ENCODE results near the gene HOGA1.
"Not testable (repeated sequence)": the region's sequence is repeated elsewhere in the genome, so short reads cannot be mapped to it uniquely, and the experiment has no call there.

The HOGA1 gene

GRCh38 chr10:97644936-97645335, 60.7 kb downstream of the HOGA1 start:
- DNase-seq (ENCODE audit: low read depth in 1 of 2, low spot score in 1 of 2): no peak

GRCh38 chr10:97647556-97647955, 63.4 kb downstream of the HOGA1 start:
- no peak for DNase-seq (ENCODE audit: low read depth in 1 of 2, low spot score in 1 of 2)

DNA sequence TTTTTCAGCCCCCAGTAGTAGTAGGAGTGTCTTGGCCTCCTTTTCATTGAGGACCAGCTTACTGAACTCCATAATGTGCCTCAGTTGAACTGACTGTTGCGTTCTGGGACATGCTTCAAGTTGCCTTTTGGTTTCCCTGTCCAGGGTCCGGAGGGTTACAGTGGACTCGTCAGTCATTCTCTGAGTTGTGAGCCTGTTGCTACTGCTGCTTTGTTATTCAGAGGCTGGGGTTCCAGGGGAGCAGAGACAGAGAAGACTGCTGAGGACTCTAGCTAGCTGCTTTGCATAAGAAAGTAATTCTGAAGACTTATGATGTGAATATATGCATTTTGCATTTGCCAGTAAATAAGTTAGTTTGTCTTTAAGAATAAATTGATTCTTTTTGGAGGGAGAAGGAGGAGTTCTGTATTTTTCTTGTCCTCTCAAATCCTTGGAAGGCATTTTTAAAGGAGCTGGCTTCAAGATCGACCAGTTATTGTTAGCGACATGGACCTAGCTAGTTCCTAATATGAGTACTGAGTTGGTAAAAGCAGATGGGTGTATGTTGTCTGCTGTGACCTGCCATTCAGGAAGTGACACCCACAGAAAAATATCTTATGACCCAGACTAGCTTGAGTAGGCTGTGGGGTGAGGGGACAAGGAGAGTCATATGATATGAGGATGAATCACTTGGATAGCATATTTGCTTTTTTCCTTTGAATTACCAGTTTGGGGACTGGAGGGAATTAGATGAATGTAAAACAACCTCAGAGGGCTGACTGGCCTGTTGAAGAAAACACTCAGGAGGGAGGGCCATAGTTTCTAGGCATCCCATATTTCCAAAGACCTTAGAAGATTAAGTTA, 64.6 kb downstream of the HOGA1 start:
- DNase-seq (ENCODE audit: low read depth in 1 of 2, low spot score in 1 of 2): no peak

DNA sequence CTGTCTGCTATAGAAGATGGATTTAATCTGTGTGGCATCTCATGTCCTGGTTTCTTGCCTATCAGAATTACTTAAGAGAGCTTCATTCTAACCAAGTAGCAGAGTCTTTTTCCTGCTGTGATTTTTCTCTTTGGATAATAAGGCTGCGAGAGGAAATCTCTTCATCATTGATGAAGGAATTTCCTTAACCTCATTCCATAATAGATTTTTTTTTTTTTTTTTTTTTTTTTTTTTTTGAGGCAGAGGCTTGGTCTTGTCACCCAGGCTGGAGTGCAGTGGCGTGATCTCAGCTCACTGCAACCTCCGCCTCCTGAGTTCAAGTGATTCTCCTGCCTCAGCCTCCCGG, 65.2 kb downstream of the HOGA1 start:
- not testable (repeated sequence) for DNase-seq (ENCODE audit: low read depth in 1 of 2, low spot score in 1 of 2)

DNA sequence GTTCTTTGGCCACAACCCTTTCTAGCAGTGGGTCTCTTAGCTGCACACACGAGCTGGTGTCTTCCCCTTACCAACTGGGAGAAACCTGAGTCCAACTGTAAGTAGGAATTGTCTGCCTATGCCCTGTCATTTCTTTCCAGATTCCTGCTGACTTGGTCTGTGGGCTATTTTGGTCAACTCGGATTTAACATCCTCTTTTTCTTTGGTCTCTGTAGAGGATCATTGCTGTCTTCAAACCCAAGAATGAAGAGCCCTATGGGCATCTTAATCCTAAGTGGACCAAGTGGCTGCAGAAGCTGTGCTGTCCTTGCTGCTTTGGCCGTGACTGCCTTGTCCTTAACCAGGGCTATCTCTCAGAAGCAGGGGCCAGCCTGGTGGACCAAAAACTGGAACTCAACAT, 66.5 kb downstream of the HOGA1 start:
- DNase-seq (ENCODE audit: low read depth in 1 of 2, low spot score in 1 of 2): no peak

DNA sequence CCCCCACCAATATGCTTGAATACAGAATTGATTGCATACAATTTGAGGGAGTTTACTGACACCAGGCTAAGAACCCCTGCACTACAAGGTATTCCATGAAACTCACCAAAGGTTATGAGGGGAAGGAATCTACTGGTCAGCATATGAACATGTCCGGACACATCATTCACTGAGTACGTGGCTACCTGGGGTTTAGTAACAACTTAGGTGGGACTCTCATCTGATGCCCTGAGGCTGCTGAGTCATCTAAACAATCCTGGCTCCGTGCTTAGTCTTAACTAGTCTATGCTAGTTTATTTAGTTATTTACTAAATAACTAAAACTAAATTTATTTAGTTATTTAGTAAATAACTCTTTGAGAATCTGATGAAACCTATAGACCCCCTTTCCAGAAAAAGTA, 67.6 kb downstream of the HOGA1 start:
- DNase-seq (ENCODE audit: low read depth in 1 of 2, low spot score in 1 of 2): no peak

GRCh38 chr10:97656777-97657176, 72.6 kb downstream of the HOGA1 start:
- DNase-seq (ENCODE audit: low read depth in 1 of 2, low spot score in 1 of 2): no peak

DNA sequence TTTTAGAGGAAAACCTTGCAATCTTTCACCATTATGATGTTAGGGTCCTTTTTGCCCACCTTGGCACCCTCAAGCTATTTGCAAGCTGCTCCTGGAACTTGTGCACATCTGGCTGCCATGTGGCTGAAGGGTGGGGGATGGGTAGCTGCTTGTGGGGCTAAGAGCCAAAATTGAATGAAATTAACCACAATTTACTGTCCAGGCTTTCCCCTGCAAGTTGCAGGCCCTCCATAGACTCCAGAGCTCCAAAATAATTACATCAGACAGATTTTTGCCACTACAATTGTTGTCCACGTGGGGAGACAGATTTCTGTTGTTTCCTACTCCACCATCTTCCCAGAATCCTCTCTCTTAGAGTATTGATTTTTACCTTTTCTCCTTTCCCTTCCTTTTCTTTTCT, 75.4 kb downstream of the HOGA1 start:
- no peak for DNase-seq (ENCODE audit: low read depth in 1 of 2, low spot score in 1 of 2)

Measured in stimulated activated CD4-positive, alpha-beta T cell treated with anti-CD3 and anti-CD28 coated beads, Interleukin-15, amount 100 ng/mL, for 1 hour (primary cell).